ENCODE data around the gene SMNDC1. TPM values are rescaled to one million over a fixed set of nuclear protein-coding genes. Genes with fewer than 3 reads are reported as not detected.

SMNDC1 gene
- total and polyA plus RNA-seq, 9 donors = 11.7 to 36.1 (median 28.2) TPM

DNA sequence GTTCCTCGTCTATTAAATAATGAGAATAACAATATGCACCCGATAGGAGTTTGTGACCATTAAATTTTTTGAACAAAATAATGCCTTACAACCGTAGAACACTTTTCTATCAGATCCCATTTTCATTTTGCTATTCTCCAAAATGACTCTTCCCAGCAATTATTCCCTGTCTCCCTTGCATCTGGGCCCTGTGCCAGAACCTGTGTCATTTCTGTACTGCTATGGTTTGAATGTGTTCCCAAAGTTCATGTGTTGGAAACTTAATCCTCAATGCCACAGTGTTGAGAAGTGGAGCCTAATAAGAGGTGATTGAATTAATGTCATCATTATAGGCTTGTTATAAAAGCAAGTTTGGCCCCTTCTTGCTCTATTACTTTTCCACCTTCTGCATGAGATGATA, 33.2 kb upstream of the SMNDC1 start:
- H3K27me3 ChIP-seq = no peaks in the 10 kb centered on the region
- no peak overlapping the region for H3K4me3 ChIP-seq
- H3K36me3 ChIP-seq = no peaks in the 10 kb centered on the region
- intact Hi-C loops (cut with DNase I) = no loop called here
- no peak for TF ChIP-seq POLR2A (IDR thresholded peaks at IDR 0.05)
- no peak for TF ChIP-seq EP300 (IDR thresholded peaks at IDR 0.05)
- TF ChIP-seq, protein P1, sequence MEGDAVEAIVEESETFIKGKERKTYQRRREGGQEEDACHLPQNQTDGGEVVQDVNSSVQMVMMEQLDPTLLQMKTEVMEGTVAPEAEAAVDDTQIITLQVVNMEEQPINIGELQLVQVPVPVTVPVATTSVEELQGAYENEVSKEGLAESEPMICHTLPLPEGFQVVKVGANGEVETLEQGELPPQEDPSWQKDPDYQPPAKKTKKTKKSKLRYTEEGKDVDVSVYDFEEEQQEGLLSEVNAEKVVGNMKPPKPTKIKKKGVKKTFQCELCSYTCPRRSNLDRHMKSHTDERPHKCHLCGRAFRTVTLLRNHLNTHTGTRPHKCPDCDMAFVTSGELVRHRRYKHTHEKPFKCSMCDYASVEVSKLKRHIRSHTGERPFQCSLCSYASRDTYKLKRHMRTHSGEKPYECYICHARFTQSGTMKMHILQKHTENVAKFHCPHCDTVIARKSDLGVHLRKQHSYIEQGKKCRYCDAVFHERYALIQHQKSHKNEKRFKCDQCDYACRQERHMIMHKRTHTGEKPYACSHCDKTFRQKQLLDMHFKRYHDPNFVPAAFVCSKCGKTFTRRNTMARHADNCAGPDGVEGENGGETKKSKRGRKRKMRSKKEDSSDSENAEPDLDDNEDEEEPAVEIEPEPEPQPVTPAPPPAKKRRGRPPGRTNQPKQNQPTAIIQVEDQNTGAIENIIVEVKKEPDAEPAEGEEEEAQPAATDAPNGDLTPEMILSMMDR (IDR thresholded peaks at IDR 0.05) = no peak
- H3K4me1 ChIP-seq (ENCODE audit: insufficient read depth) = peaks cover 6% of the 10 kb centered on the region
- 90 to 92% (median 91%) methylated on average over 3 of the region's 3 CpGs for WGBS, 3 donors
- H3K27ac ChIP-seq = no peak overlapping the region
- no peak for DNase-seq
- no peaks in the 10 kb centered on the region for H3K9me3 ChIP-seq

DNA sequence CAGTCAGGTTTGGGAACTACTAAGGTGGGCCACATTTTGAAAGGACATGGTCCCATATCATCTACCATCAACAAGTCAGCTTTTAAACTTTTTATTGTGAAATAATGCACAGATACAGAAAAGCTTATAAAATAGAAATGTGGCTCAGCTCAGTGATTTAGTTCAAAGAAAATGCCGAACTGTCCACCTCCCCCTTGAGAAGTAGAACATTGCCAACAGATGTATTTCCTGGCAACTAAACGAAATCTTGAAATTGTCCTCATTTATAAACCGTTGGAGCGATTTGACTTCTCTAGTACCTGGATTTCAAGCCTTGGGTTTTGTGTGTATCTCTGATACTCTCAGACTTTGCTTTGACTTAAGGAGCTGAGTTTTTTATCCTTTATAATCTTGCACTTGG, 32.7 kb upstream of the SMNDC1 start:
- Histone ChIP-seq H3K9me3 (no peaks in the 10 kb centered on the region), H3K36me3 (no peaks in the 10 kb centered on the region), H3K4me3 (no peak overlapping the region), H3K27ac (no peak overlapping the region), H3K27me3 (no peaks in the 10 kb centered on the region), H3K4me1 (ENCODE audit: insufficient read depth) (peaks cover 6% of the 10 kb centered on the region)
- intact Hi-C loops (cut with DNase I) = no loop called here
- DNase-seq = no peak
- 56 to 67% (median 62%) methylated on average over 4 of the region's 4 CpGs for WGBS, 3 donors
- no peak for TF ChIP-seq POLR2A (IDR thresholded peaks at IDR 0.05)
- TF ChIP-seq, protein P1 (IDR thresholded peaks at IDR 0.05) = no peak
- TF ChIP-seq EP300 (IDR thresholded peaks at IDR 0.05) = no peak

DNA sequence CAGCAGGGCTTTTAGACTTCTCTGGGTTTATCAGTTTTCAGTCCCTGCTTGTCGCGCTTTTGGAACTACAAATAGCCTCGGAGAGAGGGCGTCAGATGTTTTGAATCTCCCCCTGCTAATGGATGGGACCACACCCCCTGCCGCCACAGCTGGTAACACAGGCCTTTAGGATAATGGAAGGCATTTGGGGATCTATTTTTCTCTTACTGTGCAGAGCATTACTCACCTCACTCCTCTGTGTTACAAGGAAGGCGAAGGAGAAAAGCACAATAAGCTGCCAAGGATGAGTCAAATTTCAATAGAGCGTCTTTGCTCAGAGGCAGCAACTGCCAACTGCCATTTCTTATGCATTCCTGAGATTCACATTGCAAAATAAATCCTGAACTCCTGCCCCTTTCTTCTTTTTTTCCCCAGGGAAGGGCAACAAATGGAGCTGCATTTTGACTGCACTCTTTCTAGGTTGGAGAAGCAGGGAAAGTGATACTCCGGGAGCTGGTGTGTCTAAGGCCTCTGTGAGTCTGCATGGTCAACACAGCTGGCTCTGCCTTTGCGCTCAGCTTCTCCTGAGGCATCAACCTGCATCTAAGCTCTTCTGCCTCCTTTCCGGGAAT, 31.5 kb upstream of the SMNDC1 start:
- WGBS, 3 donors = 6 to 21% (median 13%) methylated on average over 10 of the region's 10 CpGs
- no peaks in the 10 kb centered on the region for H3K27me3 ChIP-seq
- H3K27ac ChIP-seq = peak overlapping the region in 1 of 2 donors; percentile 7
- intact Hi-C loops (cut with DNase I) = no loop called here
- TF ChIP-seq, protein P1 (IDR thresholded peaks at IDR 0.05) = no peak
- no peak for TF ChIP-seq EP300 (IDR thresholded peaks at IDR 0.05)
- no peak for TF ChIP-seq POLR2A (IDR thresholded peaks at IDR 0.05)
- DNase-seq = peak in 3 of 5 donors; percentile 24 to 52 (median 30)
- no peaks in the 10 kb centered on the region for H3K9me3 ChIP-seq
- no peaks in the 10 kb centered on the region for H3K36me3 ChIP-seq
- H3K4me3 ChIP-seq = no peak overlapping the region
- peaks cover 6% of the 10 kb centered on the region for H3K4me1 ChIP-seq (ENCODE audit: insufficient read depth)

DNA sequence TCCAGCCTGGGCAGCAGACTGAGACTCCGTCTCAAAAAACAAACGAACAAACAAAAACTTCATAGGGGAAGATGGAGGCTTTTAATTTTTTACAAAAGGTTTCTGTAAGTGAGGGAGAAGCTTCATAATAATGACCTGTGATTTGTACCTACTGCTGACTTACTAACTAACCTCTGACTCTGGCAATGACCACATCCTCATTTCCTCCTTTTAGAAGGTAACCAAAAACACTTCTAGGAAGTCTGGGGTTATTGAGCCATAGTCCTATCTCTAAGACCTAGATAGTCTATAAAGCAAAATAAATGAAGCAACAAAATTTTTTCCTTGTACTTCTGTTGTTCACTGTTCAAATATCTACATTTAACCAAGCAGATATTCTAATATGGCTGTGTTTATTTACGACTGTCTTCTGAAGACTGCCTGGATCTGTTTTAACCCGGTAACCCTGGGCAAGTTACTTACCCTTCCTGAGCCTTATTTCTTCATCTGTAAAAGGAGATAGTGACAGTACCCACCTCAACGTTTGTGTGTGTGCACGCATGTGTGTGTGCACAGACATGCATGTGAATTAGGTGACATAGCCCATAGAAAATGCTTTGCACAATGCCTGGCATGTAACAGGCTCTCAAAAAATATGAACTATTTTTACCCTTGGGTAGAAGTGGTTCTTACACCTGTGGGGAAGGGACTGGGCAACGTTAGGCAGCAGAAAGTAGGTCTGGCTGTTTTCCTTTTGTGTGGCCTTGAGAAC, 30.8 kb upstream of the SMNDC1 start:
- H3K36me3 ChIP-seq = no peaks in the 10 kb centered on the region
- 53 to 57% (median 57%) methylated on average over 7 of the region's 7 CpGs for WGBS, 3 donors
- no peak for TF ChIP-seq EP300 (IDR thresholded peaks at IDR 0.05)
- TF ChIP-seq, protein P1 (IDR thresholded peaks at IDR 0.05) = no peak
- no peaks in the 10 kb centered on the region for H3K27me3 ChIP-seq
- H3K4me3 ChIP-seq = no peak overlapping the region
- intact Hi-C loops (cut with DNase I) = no loop called here
- no peaks in the 10 kb centered on the region for H3K9me3 ChIP-seq
- H3K4me1 ChIP-seq (ENCODE audit: insufficient read depth) = peaks cover 6% of the 10 kb centered on the region
- no peak overlapping the region for H3K27ac ChIP-seq
- no peak for DNase-seq
